Progenitor cell of endocrine pancreas (in vitro differentiated cells): Measurements from ENCODE around the gene LRP1B. TPM values are rescaled to one million over a fixed set of nuclear protein-coding genes. Genes with fewer than 3 reads are reported as not detected.

Experiments
- DNase-seq: peaks from one replicate; pipeline ENCODE4 v3.0.0; 2021; ENCODE audit warnings: low spot score; ENCODE audit not compliant: unreplicated experiment
- H3K27ac Mint-ChIP-seq: 2 replicates; pipeline ENCODE4 v1.8.0; 2021; ENCODE audit warnings: mild to moderate bottlenecking, moderate library complexity, mixed read lengths
- H3K27me3 Mint-ChIP-seq: 2 replicates; pipeline ENCODE4 v1.8.0; 2021; ENCODE audit warnings: mixed read lengths
- H3K36me3 Mint-ChIP-seq: 2 replicates; pipeline ENCODE4 v1.8.0; 2022; ENCODE audit warnings: mixed read lengths; ENCODE audit not compliant: insufficient read depth
- H3K4me1 Mint-ChIP-seq: 2 replicates; pipeline ENCODE4 v1.8.0; 2021; ENCODE audit warnings: low read depth, mixed read lengths
- H3K4me3 Mint-ChIP-seq: 2 replicates; pipeline ENCODE4 v1.8.0; 2021; ENCODE audit warnings: low read depth, mild to moderate bottlenecking, moderate library complexity, mixed read lengths
- H3K9me3 Mint-ChIP-seq: 2 replicates; pipeline ENCODE4 v1.8.0; 2021; ENCODE audit warnings: low read depth, mixed read lengths
- total RNA-seq: library from RNA; stranded (reverse); gene quantifications from 2 replicates; pipeline ENCODE4 v1.2.1, GENCODE V29; 2021
- TF ChIP-seq, protein P1 (sequence below): fragments of 200-600 bp; sonication (generic); IDR thresholded peaks from one replicate; pipeline ENCODE4 v1.5.0; 2021; ENCODE audit warnings: antibody characterized with exemption, mild to moderate bottlenecking; ENCODE audit not compliant: unreplicated experiment

Gene LRP1B
- total RNA-seq, 1 donor from 2014 or later = 0.57 TPM

GRCh38 chr2:142174176-142174575, 43.4 kb upstream of the LRP1B start:
- TF ChIP-seq, protein P1, sequence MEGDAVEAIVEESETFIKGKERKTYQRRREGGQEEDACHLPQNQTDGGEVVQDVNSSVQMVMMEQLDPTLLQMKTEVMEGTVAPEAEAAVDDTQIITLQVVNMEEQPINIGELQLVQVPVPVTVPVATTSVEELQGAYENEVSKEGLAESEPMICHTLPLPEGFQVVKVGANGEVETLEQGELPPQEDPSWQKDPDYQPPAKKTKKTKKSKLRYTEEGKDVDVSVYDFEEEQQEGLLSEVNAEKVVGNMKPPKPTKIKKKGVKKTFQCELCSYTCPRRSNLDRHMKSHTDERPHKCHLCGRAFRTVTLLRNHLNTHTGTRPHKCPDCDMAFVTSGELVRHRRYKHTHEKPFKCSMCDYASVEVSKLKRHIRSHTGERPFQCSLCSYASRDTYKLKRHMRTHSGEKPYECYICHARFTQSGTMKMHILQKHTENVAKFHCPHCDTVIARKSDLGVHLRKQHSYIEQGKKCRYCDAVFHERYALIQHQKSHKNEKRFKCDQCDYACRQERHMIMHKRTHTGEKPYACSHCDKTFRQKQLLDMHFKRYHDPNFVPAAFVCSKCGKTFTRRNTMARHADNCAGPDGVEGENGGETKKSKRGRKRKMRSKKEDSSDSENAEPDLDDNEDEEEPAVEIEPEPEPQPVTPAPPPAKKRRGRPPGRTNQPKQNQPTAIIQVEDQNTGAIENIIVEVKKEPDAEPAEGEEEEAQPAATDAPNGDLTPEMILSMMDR = no peak
- Mint-ChIP-seq H3K4me3 (no peak overlapping the region), H3K4me1 (peaks cover 4% of the 10 kb centered on the region), H3K27ac (no peak overlapping the region), H3K9me3 (no peaks in the 10 kb centered on the region), H3K27me3 (no peaks in the 10 kb centered on the region), H3K36me3 (no peaks in the 10 kb centered on the region)
- no peak for DNase-seq

- H3K4me1 Mint-ChIP-seq = peaks cover 2% of the 10 kb centered on the region
- no peaks in the 10 kb centered on the region for H3K27me3 Mint-ChIP-seq
- H3K9me3 Mint-ChIP-seq = no peaks in the 10 kb centered on the region
- H3K27ac Mint-ChIP-seq = no peak overlapping the region
- H3K36me3 Mint-ChIP-seq = no peaks in the 10 kb centered on the region
- TF ChIP-seq, protein P1 = no peak
- DNase-seq = no peak
- no peak overlapping the region for H3K4me3 Mint-ChIP-seq
These were observed 40.0 kb upstream of the LRP1B start for GRCh38 chr2:142170847-142171246.

DNA sequence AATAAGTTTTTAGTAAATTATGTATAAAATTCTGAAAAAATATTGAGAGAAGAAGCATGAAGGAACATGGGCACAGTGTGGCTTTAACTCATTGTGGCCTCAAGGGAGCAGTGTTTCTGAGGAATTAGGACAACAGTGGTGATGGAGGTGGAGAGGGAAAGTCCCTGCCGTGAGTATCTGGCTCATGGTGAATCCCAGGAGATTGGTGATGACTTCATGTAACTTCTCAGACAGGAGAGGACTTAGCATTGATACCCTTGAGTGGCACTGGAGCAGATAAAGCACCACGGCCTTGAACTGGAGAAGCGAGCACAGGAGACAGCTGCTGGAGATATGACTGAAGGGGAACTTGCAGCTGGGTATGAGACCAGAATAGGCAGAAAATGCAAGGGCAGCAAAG, 35.0 kb upstream of the LRP1B start:
- Mint-ChIP-seq H3K4me3 (no peak overlapping the region), H3K27ac (no peak overlapping the region), H3K4me1 (no peaks in the 10 kb centered on the region), H3K9me3 (peaks cover 6% of the 10 kb centered on the region), H3K27me3 (no peaks in the 10 kb centered on the region), H3K36me3 (no peaks in the 10 kb centered on the region)
- TF ChIP-seq, protein P1 = peak; percentile 58
- DNase-seq = no peak

GRCh38 chr2:142153601-142154000, 22.8 kb upstream of the LRP1B start:
- Mint-ChIP-seq H3K4me3 (no peak overlapping the region), H3K36me3 (no peaks in the 10 kb centered on the region), H3K27me3 (no peaks in the 10 kb centered on the region), H3K9me3 (no peaks in the 10 kb centered on the region), H3K4me1 (no peaks in the 10 kb centered on the region), H3K27ac (no peak overlapping the region)
- no peak for DNase-seq
- TF ChIP-seq, protein P1 = no peak

GRCh38 chr2:142150453-142150852, 19.6 kb upstream of the LRP1B start:
- Mint-ChIP-seq H3K36me3 (no peaks in the 10 kb centered on the region), H3K4me1 (no peaks in the 10 kb centered on the region), H3K27me3 (no peaks in the 10 kb centered on the region), H3K4me3 (no peak overlapping the region), H3K27ac (no peak overlapping the region), H3K9me3 (no peaks in the 10 kb centered on the region)
- TF ChIP-seq, protein P1 = no peak
- no peak for DNase-seq
